C4-2B (cell line): ENCODE data around the gene POLR2M.

Experiments
- ZFX ChIP-seq: fragments of 450-650 bp; IDR thresholded peaks from 2 replicates; pipeline ENCODE4 v1.6.1; 2017
- TF ChIP-seq, protein P1 (sequence below): fragments of 450-650 bp; conservative IDR thresholded peaks from 2 replicates; pipeline ENCODE4 v1.5.1; 2017; ENCODE audit warnings: mild to moderate bottlenecking

- TF ChIP-seq, protein P1, sequence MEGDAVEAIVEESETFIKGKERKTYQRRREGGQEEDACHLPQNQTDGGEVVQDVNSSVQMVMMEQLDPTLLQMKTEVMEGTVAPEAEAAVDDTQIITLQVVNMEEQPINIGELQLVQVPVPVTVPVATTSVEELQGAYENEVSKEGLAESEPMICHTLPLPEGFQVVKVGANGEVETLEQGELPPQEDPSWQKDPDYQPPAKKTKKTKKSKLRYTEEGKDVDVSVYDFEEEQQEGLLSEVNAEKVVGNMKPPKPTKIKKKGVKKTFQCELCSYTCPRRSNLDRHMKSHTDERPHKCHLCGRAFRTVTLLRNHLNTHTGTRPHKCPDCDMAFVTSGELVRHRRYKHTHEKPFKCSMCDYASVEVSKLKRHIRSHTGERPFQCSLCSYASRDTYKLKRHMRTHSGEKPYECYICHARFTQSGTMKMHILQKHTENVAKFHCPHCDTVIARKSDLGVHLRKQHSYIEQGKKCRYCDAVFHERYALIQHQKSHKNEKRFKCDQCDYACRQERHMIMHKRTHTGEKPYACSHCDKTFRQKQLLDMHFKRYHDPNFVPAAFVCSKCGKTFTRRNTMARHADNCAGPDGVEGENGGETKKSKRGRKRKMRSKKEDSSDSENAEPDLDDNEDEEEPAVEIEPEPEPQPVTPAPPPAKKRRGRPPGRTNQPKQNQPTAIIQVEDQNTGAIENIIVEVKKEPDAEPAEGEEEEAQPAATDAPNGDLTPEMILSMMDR: no peak
- no peak for TF ChIP-seq ZFX
Observed at GRCh38 chr15:57735891-57736290, 29.4 kb downstream of the POLR2M start.
